PC-9 (cell line): ENCODE data around the gene P2RY12. TPM values are rescaled to one million over a fixed set of nuclear protein-coding genes. Genes with fewer than 3 reads are reported as not detected.

ENCODE experiments used
- BruUV-seq: library from RNA; stranded (reverse); fragments of 400-500 nt; replicated peaks from 2 replicates; lab custom pipeline; 2021; lab: Mats Ljungman, UMichigan
- CTCF ChIA-PET: fragments of 300-600 bp; sonication (Branson Sonifier 250); formaldehyde crosslinking; loops from one replicate; lab custom pipeline; 2022; ENCODE audit warnings: antibody characterized with exemption; lab: Charles Lee
- POLR2A ChIA-PET: fragments of 300-600 bp; sonication (Branson Sonifier 250); formaldehyde crosslinking; loops from one replicate; lab custom pipeline; 2022; ENCODE audit warnings: antibody characterized with exemption; ENCODE audit not compliant: unreplicated experiment; lab: Charles Lee
- DNase-seq, 2 experiments: peaks; one replicate each; pipeline versions ENCODE4 v3.0.0 to v3.0.0-alpha.2; 2015 to 2022; ENCODE audit warnings: mixed read lengths in 1 of 2
- H2AFZ ChIP-seq: fragments of 200-600 bp; sonication (generic); 2 replicates; pipeline ENCODE4 v1.8.1; 2017; ENCODE audit warnings: antibody characterized with exemption
- H3F3A ChIP-seq: fragments of 200-600 bp; sonication (generic); 2 replicates; pipeline ENCODE4 v1.8.1; 2017; ENCODE audit warnings: antibody characterized with exemption, mild to moderate bottlenecking, low read depth; ENCODE audit not compliant: insufficient read depth
- H3K27ac ChIP-seq: fragments of 200-600 bp; sonication (generic); 2 replicates; pipeline ENCODE4 v1.6.1; 2016; ENCODE audit warnings: mixed run types
- H3K27me3 ChIP-seq: fragments of 200-600 bp; sonication (generic); 2 replicates; pipeline ENCODE4 v1.6.1; 2016; ENCODE audit warnings: low read depth, mixed run types; ENCODE audit not compliant: insufficient read depth
- H3K36me3 ChIP-seq: fragments of 200-600 bp; sonication (generic); 2 replicates; pipeline ENCODE4 v1.6.1; 2016; ENCODE audit warnings: low read depth, mixed run types
- H3K4me1 ChIP-seq: fragments of 200-600 bp; sonication (generic); replicated peaks from 2 replicates; pipeline ENCODE4 v1.6.1; 2016; ENCODE audit warnings: mixed run types; ENCODE audit not compliant: insufficient read depth
- H3K4me2 ChIP-seq: fragments of 200-600 bp; sonication (generic); 2 replicates; pipeline ENCODE4 v1.6.1; 2017; ENCODE audit warnings: mixed run types
- H3K4me3 ChIP-seq: fragments of 200-600 bp; sonication (generic); 2 replicates; pipeline ENCODE4 v1.6.1; 2016; ENCODE audit warnings: mixed run types
- H3K79me2 ChIP-seq: fragments of 200-600 bp; sonication (generic); 2 replicates; pipeline ENCODE4 v1.6.1; 2017; ENCODE audit warnings: low read depth, mixed run types
- H3K9me2 ChIP-seq: fragments of 200-600 bp; sonication (generic); 2 replicates; pipeline ENCODE4 v1.8.1; 2017; ENCODE audit warnings: mild to moderate bottlenecking; ENCODE audit not compliant: insufficient read depth
- H3K9me3 ChIP-seq: fragments of 200-600 bp; sonication (generic); 2 replicates; pipeline ENCODE4 v1.8.1; 2016; ENCODE audit warnings: low read depth; ENCODE audit not compliant: insufficient read depth
- H4K20me1 ChIP-seq: fragments of 200-600 bp; sonication (generic); 2 replicates; pipeline ENCODE4 v1.8.1; 2017; ENCODE audit not compliant: insufficient read depth
- EZH2 ChIP-seq: fragments of 200-600 bp; sonication (generic); IDR thresholded peaks from 2 replicates; pipeline ENCODE4 v1.8.0; 2017; ENCODE audit warnings: antibody characterized with exemption, low read depth
- intact Hi-C: fragments of 100-400 bp; cut with micrococcal nuclease; formaldehyde crosslinking; loops from one replicate; pipeline ENCODE4 v1.10.0; 2022; ENCODE audit not compliant: unreplicated experiment
- total RNA-seq: library from RNA; stranded (reverse); gene quantifications from 2 replicates; pipeline ENCODE4 v1.2.3, GENCODE V29; 2021
- TF ChIP-seq, protein P1 (sequence below): fragments of 200-600 bp; sonication (generic); conservative IDR thresholded peaks from 2 replicates; pipeline ENCODE4 v1.6.1; 2017; ENCODE audit warnings: mixed run types, antibody characterized with exemption, mild to moderate bottlenecking, moderate library complexity

Gene P2RY12
- total RNA-seq, 1 experiment from 2014 or later = not detected

DNA sequence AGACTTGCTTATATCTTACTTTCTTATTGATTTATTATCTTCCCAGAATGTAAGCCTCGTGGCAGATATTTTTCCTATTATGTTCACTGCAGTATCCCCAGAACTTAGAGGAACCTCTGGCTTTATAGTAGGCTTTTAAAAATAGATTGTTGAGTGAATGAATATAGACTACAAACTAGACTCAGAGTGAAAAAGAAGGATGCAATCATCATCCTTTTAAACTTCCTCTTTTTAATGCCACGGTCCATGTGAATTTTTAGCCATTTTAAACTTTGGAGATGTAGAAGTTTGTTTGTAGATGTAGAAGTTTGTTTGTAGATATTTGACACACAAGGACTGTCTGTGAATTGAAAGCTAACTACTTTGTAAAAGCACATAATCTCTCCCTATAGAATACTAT is 7.2 kb upstream of the P2RY12 start:
- H3K36me3 ChIP-seq = no peaks in the 10 kb centered on the region
- POLR2A ChIA-PET = no interaction called here
- no peak overlapping the region for H3K27ac ChIP-seq
- no peaks in the 10 kb centered on the region for H4K20me1 ChIP-seq
- TF ChIP-seq, protein P1, sequence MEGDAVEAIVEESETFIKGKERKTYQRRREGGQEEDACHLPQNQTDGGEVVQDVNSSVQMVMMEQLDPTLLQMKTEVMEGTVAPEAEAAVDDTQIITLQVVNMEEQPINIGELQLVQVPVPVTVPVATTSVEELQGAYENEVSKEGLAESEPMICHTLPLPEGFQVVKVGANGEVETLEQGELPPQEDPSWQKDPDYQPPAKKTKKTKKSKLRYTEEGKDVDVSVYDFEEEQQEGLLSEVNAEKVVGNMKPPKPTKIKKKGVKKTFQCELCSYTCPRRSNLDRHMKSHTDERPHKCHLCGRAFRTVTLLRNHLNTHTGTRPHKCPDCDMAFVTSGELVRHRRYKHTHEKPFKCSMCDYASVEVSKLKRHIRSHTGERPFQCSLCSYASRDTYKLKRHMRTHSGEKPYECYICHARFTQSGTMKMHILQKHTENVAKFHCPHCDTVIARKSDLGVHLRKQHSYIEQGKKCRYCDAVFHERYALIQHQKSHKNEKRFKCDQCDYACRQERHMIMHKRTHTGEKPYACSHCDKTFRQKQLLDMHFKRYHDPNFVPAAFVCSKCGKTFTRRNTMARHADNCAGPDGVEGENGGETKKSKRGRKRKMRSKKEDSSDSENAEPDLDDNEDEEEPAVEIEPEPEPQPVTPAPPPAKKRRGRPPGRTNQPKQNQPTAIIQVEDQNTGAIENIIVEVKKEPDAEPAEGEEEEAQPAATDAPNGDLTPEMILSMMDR = no peak
- TF ChIP-seq EZH2 = no peak
- H3K79me2 ChIP-seq = no peaks in the 10 kb centered on the region
- H3K4me3 ChIP-seq = no peak overlapping the region
- no peaks in the 10 kb centered on the region for H3K9me2 ChIP-seq
- intact Hi-C loops = no loop called here
- peaks cover 12% of the 10 kb centered on the region for H3K4me1 ChIP-seq
- no peaks in the 10 kb centered on the region for H3K9me3 ChIP-seq
- H3K4me2 ChIP-seq = no peak overlapping the region
- no peaks in the 10 kb centered on the region for H3K27me3 ChIP-seq
- H3F3A ChIP-seq = no peaks in the 10 kb centered on the region
- H2AFZ ChIP-seq = no peak overlapping the region
- DNase-seq = no peak
- no TSS peak for BruUV-seq
- CTCF ChIA-PET = no interaction called here

DNA sequence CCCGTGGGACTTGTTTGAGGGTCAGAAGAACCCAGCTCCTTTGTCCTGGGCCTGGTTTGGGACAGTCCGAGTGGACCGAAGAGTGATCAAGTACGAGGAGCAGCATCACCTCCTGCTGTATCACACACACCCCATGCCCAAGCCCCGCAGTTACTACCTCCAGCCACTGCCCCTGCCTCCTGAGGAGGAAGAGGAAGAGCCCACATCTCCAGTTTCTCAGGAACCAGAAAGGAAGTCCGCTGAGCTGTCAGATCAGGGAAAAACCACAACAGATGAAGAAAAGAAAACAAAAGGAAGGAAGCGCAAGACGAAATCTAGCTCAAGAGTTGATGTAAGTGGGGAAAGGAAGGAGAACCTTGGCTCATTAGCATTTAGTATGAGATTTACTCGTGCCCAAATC is 3.3 kb upstream of the P2RY12 start:
- no peak for TF ChIP-seq EZH2
- TF ChIP-seq, protein P1 = no peak
- no peak for DNase-seq
- H3K79me2 ChIP-seq = no peaks in the 10 kb centered on the region
- H3K27me3 ChIP-seq = no peaks in the 10 kb centered on the region
- no peak overlapping the region for H2AFZ ChIP-seq
- no peaks in the 10 kb centered on the region for H3K9me3 ChIP-seq
- no peaks in the 10 kb centered on the region for H3K4me1 ChIP-seq
- intact Hi-C loops = no loop called here
- POLR2A ChIA-PET = interaction anchor here (1.0 kb wide), 1 partner anchor 407 kb away, joined by 5 read pairs; no protein-coding TSS in a partner anchor
- CTCF ChIA-PET = no interaction called here
- H3K36me3 ChIP-seq = no peaks in the 10 kb centered on the region
- H3K9me2 ChIP-seq = no peaks in the 10 kb centered on the region
- no peaks in the 10 kb centered on the region for H4K20me1 ChIP-seq
- BruUV-seq = no TSS peak
- H3K4me2 ChIP-seq = no peak overlapping the region
- no peaks in the 10 kb centered on the region for H3F3A ChIP-seq
- H3K27ac ChIP-seq = no peak overlapping the region
- no peak overlapping the region for H3K4me3 ChIP-seq

DNA sequence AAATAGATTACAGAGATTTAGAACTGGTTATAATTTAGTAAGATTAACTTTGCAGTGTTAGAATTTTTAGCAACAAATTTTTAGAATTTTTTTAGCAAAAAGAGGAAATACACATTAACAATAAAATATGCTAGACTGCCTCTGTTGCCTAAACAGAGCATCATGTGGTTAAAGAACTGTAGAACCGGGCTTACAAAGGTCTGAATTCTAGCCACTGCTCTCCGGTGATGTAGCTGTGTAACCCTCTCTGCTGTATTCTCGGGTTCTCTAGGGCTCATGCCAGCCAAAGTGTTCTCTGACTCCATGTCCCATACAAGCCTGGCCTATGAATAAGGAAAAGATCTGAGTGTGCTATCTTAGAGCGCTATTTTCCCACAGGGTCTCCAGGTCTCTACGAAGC is 2.9 kb upstream of the P2RY12 start:
- DNase-seq = no peak
- Histone ChIP-seq H3F3A (no peaks in the 10 kb centered on the region), H3K4me1 (no peaks in the 10 kb centered on the region), H3K36me3 (no peaks in the 10 kb centered on the region), H3K79me2 (no peaks in the 10 kb centered on the region), H3K4me2 (no peak overlapping the region), H3K9me2 (no peaks in the 10 kb centered on the region), H3K27ac (no peak overlapping the region), H3K4me3 (no peak overlapping the region), H3K9me3 (no peaks in the 10 kb centered on the region), H3K27me3 (no peaks in the 10 kb centered on the region), H4K20me1 (no peaks in the 10 kb centered on the region), H2AFZ (no peak overlapping the region)
- CTCF ChIA-PET = no interaction called here
- intact Hi-C loops = no loop called here
- no TSS peak for BruUV-seq
- TF ChIP-seq, protein P1 = no peak
- no peak for TF ChIP-seq EZH2
- POLR2A ChIA-PET = no interaction called here
